DND-41 (cell line): Measurements from ENCODE around the gene FEZ2.

Experiments
- ATAC-seq: fragments of 200-7000 bp; cut with Tn5 transposase; 3 replicates; pipeline ENCODE4 v1.9.1; 2021; ENCODE audit warnings: low read depth; ENCODE audit not compliant: insufficient read depth
- DNase-seq: peaks from one replicate; pipeline ENCODE4 v3.0.0-alpha.2; 2020
- H2AFZ ChIP-seq: 2 replicates; pipeline ENCODE4 v1.6.0; 2012; ENCODE audit warnings: low read depth, low read length
- H3K27ac ChIP-seq: 2 replicates; pipeline ENCODE4 v1.5.1; 2012; ENCODE audit warnings: low read length, inconsistent platforms
- H3K27me3 ChIP-seq: fragments of 200-600 bp; sonication (generic); 2 replicates; pipeline ENCODE4 v1.6.0; 2012; ENCODE audit warnings: low read length, mild to moderate bottlenecking, inconsistent platforms; ENCODE audit not compliant: insufficient read depth, poor library complexity
- H3K36me3 ChIP-seq: 2 replicates; pipeline ENCODE4 v1.5.1; 2012; ENCODE audit warnings: low read length, inconsistent platforms; ENCODE audit not compliant: insufficient read depth
- H3K4me1 ChIP-seq: 2 replicates; pipeline ENCODE4 v1.5.1; 2012; ENCODE audit warnings: mild to moderate bottlenecking, low read length; ENCODE audit not compliant: insufficient read depth
- H3K4me2 ChIP-seq: 2 replicates; pipeline ENCODE4 v1.6.0; 2012; ENCODE audit warnings: mild to moderate bottlenecking, moderate library complexity, low read length, inconsistent platforms; ENCODE audit not compliant: insufficient read depth
- H3K4me3 ChIP-seq, 2 experiments: fragments of 200-600 bp in 1 of 2; shearing (Covaris generic) in 1 of 2; 2 replicates each; pipeline ENCODE4 v1.5.1; 2012 to 2016; ENCODE audit warnings: inconsistent platforms in 2 of 2, low read length in 2 of 2, mild to moderate bottlenecking in 2 of 2, low read depth in 1 of 2, moderate library complexity in 1 of 2
- H3K79me2 ChIP-seq: 2 replicates; pipeline ENCODE4 v1.6.0; 2012; ENCODE audit warnings: low read length, inconsistent platforms; ENCODE audit not compliant: insufficient read depth
- H3K9ac ChIP-seq: 2 replicates; pipeline ENCODE4 v1.6.0; 2012; ENCODE audit warnings: low read depth, mild to moderate bottlenecking, inconsistent platforms, low read length, moderate library complexity
- H3K9me3 ChIP-seq: 2 replicates; pipeline ENCODE4 v1.5.1; 2012; ENCODE audit warnings: low read length, moderate library complexity, mild to moderate bottlenecking, inconsistent platforms; ENCODE audit not compliant: insufficient read depth, severe bottlenecking
- H4K20me1 ChIP-seq: 2 replicates; pipeline ENCODE4 v1.6.0; 2012; ENCODE audit warnings: low read length; ENCODE audit not compliant: insufficient read depth
- EZH2 ChIP-seq: IDR thresholded peaks from 3 replicates; pipeline ENCODE4 v1.6.1; 2012; ENCODE audit warnings: borderline replicate concordance, low read depth, mild to moderate bottlenecking, moderate library complexity, low read length, inconsistent platforms; ENCODE audit not compliant: severe bottlenecking
- TF ChIP-seq, protein P1 (sequence below): IDR thresholded peaks from 2 replicates; pipeline ENCODE4 v1.5.1; 2012; ENCODE audit warnings: borderline replicate concordance, low read length, moderate library complexity, mild to moderate bottlenecking; ENCODE audit not compliant: poor library complexity, severe bottlenecking; ENCODE audit errors: extremely low read depth

The FEZ2 gene

GRCh38 chr2:36528274-36528673, 69.7 kb downstream of the FEZ2 start:
- H3K27me3 ChIP-seq: no peaks in the 10 kb centered on the region
- H3K9ac ChIP-seq: no peak overlapping the region
- H3K9me3 ChIP-seq: no peaks in the 10 kb centered on the region
- TF ChIP-seq, protein P1, sequence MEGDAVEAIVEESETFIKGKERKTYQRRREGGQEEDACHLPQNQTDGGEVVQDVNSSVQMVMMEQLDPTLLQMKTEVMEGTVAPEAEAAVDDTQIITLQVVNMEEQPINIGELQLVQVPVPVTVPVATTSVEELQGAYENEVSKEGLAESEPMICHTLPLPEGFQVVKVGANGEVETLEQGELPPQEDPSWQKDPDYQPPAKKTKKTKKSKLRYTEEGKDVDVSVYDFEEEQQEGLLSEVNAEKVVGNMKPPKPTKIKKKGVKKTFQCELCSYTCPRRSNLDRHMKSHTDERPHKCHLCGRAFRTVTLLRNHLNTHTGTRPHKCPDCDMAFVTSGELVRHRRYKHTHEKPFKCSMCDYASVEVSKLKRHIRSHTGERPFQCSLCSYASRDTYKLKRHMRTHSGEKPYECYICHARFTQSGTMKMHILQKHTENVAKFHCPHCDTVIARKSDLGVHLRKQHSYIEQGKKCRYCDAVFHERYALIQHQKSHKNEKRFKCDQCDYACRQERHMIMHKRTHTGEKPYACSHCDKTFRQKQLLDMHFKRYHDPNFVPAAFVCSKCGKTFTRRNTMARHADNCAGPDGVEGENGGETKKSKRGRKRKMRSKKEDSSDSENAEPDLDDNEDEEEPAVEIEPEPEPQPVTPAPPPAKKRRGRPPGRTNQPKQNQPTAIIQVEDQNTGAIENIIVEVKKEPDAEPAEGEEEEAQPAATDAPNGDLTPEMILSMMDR: no peak
- TF ChIP-seq EZH2: no peak
- H2AFZ ChIP-seq: no peak overlapping the region
- no peak overlapping the region for H3K4me2 ChIP-seq
- H4K20me1 ChIP-seq: no peaks in the 10 kb centered on the region
- no peak overlapping the region for H3K4me3 ChIP-seq
- DNase-seq (no peak), ATAC-seq (no peak)
- H3K4me1 ChIP-seq: no peaks in the 10 kb centered on the region
- H3K79me2 ChIP-seq: no peaks in the 10 kb centered on the region
- no peak overlapping the region for H3K27ac ChIP-seq
- H3K36me3 ChIP-seq: no peaks in the 10 kb centered on the region

- no peak for ATAC-seq
- no peak overlapping the region for H3K4me3 ChIP-seq
- H3K79me2 ChIP-seq: no peaks in the 10 kb centered on the region
- no peaks in the 10 kb centered on the region for H3K4me1 ChIP-seq
- H3K36me3 ChIP-seq: no peaks in the 10 kb centered on the region
- no peak overlapping the region for H3K9ac ChIP-seq
- no peak for DNase-seq
- no peak overlapping the region for H3K27ac ChIP-seq
- H3K27me3 ChIP-seq: no peaks in the 10 kb centered on the region
- no peaks in the 10 kb centered on the region for H4K20me1 ChIP-seq
- H2AFZ ChIP-seq: no peak overlapping the region
- H3K4me2 ChIP-seq: no peak overlapping the region
- H3K9me3 ChIP-seq: no peaks in the 10 kb centered on the region
- TF ChIP-seq EZH2: no peak
- TF ChIP-seq, protein P1: no peak
Measured at GRCh38 chr2:36526226-36526625, 71.7 kb downstream of the FEZ2 start.

DNA sequence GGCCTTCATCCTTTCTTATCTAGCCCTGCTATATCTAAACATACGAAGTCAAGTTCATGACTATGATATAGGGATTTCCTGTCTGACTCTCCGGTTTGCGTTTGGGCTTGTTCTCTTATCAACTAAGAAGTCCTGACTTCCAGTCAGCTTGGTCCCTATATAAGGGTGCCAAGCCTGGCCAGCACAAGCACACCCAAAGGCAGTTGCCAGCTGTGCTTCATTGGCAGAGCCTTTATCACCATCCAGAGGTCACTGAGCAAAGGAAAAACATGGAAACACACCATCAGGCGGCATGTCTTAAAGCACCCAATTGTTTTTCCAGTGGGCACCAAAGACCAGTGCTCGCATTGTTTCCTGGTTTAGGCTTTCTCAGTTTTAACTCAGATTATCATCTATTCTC, 72.7 kb downstream of the FEZ2 start:
- no peaks in the 10 kb centered on the region for H3K9me3 ChIP-seq
- no peaks in the 10 kb centered on the region for H4K20me1 ChIP-seq
- ATAC-seq: no peak
- no peaks in the 10 kb centered on the region for H3K36me3 ChIP-seq
- no peak overlapping the region for H3K4me2 ChIP-seq
- no peak overlapping the region for H3K4me3 ChIP-seq
- no peaks in the 10 kb centered on the region for H3K4me1 ChIP-seq
- TF ChIP-seq EZH2: no peak
- TF ChIP-seq, protein P1: no peak
- H3K9ac ChIP-seq: no peak overlapping the region
- H3K27me3 ChIP-seq: no peaks in the 10 kb centered on the region
- no peaks in the 10 kb centered on the region for H3K79me2 ChIP-seq
- no peak overlapping the region for H3K27ac ChIP-seq
- H2AFZ ChIP-seq: no peak overlapping the region
- DNase-seq: no peak

GRCh38 chr2:36523153-36523552, 74.8 kb downstream of the FEZ2 start:
- H3K4me2 ChIP-seq: no peak overlapping the region
- no peak overlapping the region for H2AFZ ChIP-seq
- H3K36me3 ChIP-seq: no peaks in the 10 kb centered on the region

More at GRCh38 chr2:36523153-36523552, 74.8 kb downstream of the FEZ2 start:
- TF ChIP-seq, protein P1: no peak
- TF ChIP-seq EZH2: no peak
- no peaks in the 10 kb centered on the region for H3K9me3 ChIP-seq
- H3K27me3 ChIP-seq: no peaks in the 10 kb centered on the region
- no peaks in the 10 kb centered on the region for H3K79me2 ChIP-seq
- no peak overlapping the region for H3K9ac ChIP-seq
- H3K4me1 ChIP-seq: no peaks in the 10 kb centered on the region
- no peak overlapping the region for H3K27ac ChIP-seq
- no peak overlapping the region for H3K4me3 ChIP-seq
- ATAC-seq (no peak), DNase-seq (no peak)
- H4K20me1 ChIP-seq: no peaks in the 10 kb centered on the region
